Testis (tissue), 3 donors: Measurements from ENCODE around the gene SNX14. TPM values are rescaled to one million over a fixed set of nuclear protein-coding genes. Genes with fewer than 3 reads are reported as not detected.
"Not testable (repeated sequence)": the region's sequence is repeated elsewhere in the genome, so short reads cannot be mapped to it uniquely, and the experiment has no call there.

Source experiments
- DNase-seq: peaks from one replicate; pipeline ENCODE4 v3.0.0-alpha.2; 2019
- H3K27ac ChIP-seq, 2 donors: fragments of 200-600 bp; sonication (generic); one replicate each; pipeline ENCODE4 v1.5.1; 2019
- H3K27me3 ChIP-seq: fragments of 200-600 bp; sonication (generic); one replicate; pipeline ENCODE4 v1.5.1; 2019
- H3K36me3 ChIP-seq: fragments of 200-600 bp; sonication (generic); one replicate; pipeline ENCODE4 v1.5.1; 2017; ENCODE audit warnings: low read depth; ENCODE audit errors: missing control alignments
- H3K4me1 ChIP-seq: fragments of 200-600 bp; sonication (generic); one replicate; pipeline ENCODE4 v1.5.1; 2019
- H3K4me3 ChIP-seq, 2 donors: fragments of 200-600 bp; sonication (generic); one replicate each; pipeline ENCODE4 v1.5.1; 2017 to 2019
- H3K9me3 ChIP-seq: fragments of 200-600 bp; sonication (generic); one replicate; pipeline ENCODE4 v1.5.1; 2017
- CTCF ChIP-seq, 3 experiments: fragments of 450-650 bp in 2 of 3; fragments of 200-600 bp in 1 of 3; sonication (generic) in 1 of 3; IDR thresholded peaks; one replicate each; pipeline ENCODE4 v1.5.1; 2016 to 2019; ENCODE audit warnings: antibody characterized with exemption in 3 of 3, mild to moderate bottlenecking in 2 of 3, moderate library complexity in 1 of 3
- POLR2A ChIP-seq: fragments of 450-650 bp; IDR thresholded peaks from one replicate; pipeline ENCODE4 v1.6.1; 2017; ENCODE audit warnings: antibody characterized with exemption, mild to moderate bottlenecking, moderate library complexity
- WGBS, 2 donors: methylation state at CpG; one replicate each; pipeline ENCODE4 v1.1.5; 2018; 5-methylcytosine and 5-hydroxymethylcytosine counted together
- intact Hi-C: fragments of 100-400 bp; cut with DNase I; formaldehyde crosslinking; loops from one replicate; pipeline ENCODE4 v1.15.1; 2023; ENCODE audit warnings: low total_unique reads
- polyA plus RNA-seq: library from polyadenylated mRNA; stranded (reverse); fragments of 350-450 nt; fragmentation: Illumina TruSeq; extraction: RNeasy Lipid Tissue Mini Kit (QIAGEN cat#74804); gene quantifications from one replicate; pipeline ENCODE4 v1.2.3, GENCODE V29; 2014; ENCODE audit warnings: low read depth, low replicate concordance; ENCODE audit not compliant: insufficient read depth
- total RNA-seq, 2 donors: library from RNA; depleted of rRNA; stranded (reverse); fragments of >200 nt; gene quantifications; one replicate each; pipeline ENCODE4 v1.2.3, GENCODE V29; 2016

The SNX14 gene
- total and polyA plus RNA-seq, 3 donors from 2014 or later, result 108 to 170 (median 142) TPM

GRCh38 chr6:85574932-85575598 is 18.6 kb downstream of the SNX14 start:
- no peak for DNase-seq
- H3K9me3 ChIP-seq, result no peaks in the 10 kb centered on the region
- H3K27ac ChIP-seq, result no peak overlapping the region
- H3K27me3 ChIP-seq, result no peaks in the 10 kb centered on the region
- TF ChIP-seq CTCF (IDR thresholded peaks at IDR 0.05) (no peak), POLR2A (no peak)
- H3K4me1 ChIP-seq, result no peaks in the 10 kb centered on the region
- H3K36me3 ChIP-seq, result no peaks in the 10 kb centered on the region
- H3K4me3 ChIP-seq, result no peak overlapping the region
- intact Hi-C loops, result no loop called here

GRCh38 chr6:85569323-85569722 is 24.3 kb downstream of the SNX14 start:
- Histone ChIP-seq H3K4me1 (peaks cover 5% of the 10 kb centered on the region), H3K27ac (no peak overlapping the region), H3K4me3 (no peak overlapping the region), H3K9me3 (no peaks in the 10 kb centered on the region), H3K36me3 (no peaks in the 10 kb centered on the region), H3K27me3 (no peaks in the 10 kb centered on the region)
- intact Hi-C loops, result no loop called here
- no peak for DNase-seq
- no peak for TF ChIP-seq POLR2A
- TF ChIP-seq CTCF (IDR thresholded peaks at IDR 0.05), result no peak

DNA sequence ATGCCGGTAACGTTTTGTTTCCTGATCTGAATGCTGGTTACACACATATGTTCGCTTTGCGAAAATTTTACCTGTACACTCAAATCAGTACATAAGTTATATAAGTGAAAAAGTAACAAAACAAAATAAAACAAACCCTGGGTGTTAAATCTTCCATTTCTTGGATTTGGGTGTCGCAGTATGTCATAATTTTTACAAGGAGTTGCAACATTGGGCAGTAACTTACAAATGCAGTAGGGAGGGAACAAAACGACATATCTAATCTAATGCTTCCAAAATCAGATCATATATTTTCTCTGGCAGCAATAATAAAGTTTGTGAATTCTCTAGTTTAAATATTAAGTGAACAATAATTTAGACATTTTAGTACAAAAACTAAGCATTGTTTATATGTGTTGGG is 25.2 kb downstream of the SNX14 start:
- intact Hi-C loops, result no loop called here
- Histone ChIP-seq H3K4me3 (no peak overlapping the region), H3K27me3 (no peaks in the 10 kb centered on the region), H3K36me3 (no peaks in the 10 kb centered on the region), H3K27ac (no peak overlapping the region), H3K9me3 (no peaks in the 10 kb centered on the region), H3K4me1 (peaks cover 5% of the 10 kb centered on the region)
- no peak for TF ChIP-seq POLR2A
- no peak for TF ChIP-seq CTCF (IDR thresholded peaks at IDR 0.05)
- no peak for DNase-seq
- 85 to 90% methylated on average over 6 of the region's 6 CpGs for WGBS, 2 donors

- Histone ChIP-seq H3K9me3 (no peaks in the 10 kb centered on the region), H3K4me3 (no peak overlapping the region), H3K4me1 (peaks cover 5% of the 10 kb centered on the region), H3K36me3 (no peaks in the 10 kb centered on the region), H3K27ac (no peak overlapping the region), H3K27me3 (no peaks in the 10 kb centered on the region)
- no peak for TF ChIP-seq CTCF (IDR thresholded peaks at IDR 0.05)
- no peak for TF ChIP-seq POLR2A
- WGBS, 2 donors, result 21 to 23% methylated on average over 1 of the region's 1 CpG
- intact Hi-C loops, result no loop called here
- no peak for DNase-seq
Observed at GRCh38 chr6:85565736-85566135, 27.9 kb downstream of the SNX14 start.

DNA sequence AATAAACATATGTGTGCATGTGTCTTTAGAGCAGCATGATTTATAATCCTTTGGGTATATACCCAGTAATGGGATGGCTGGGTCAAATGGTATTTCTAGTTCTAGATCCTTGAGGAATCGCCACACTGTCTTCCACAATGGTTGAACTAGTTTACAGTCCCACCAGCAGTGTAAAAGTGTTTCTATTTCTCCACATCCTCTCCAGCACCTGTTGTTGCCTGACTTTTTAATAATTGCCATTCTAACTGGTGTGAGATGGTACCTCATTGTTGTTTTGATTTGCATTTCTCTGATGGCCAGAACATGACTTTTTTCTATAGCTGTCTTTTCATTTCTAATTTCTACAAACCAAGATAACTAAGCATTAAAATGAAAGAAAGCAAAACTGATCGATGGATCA is 29.4 kb downstream of the SNX14 start:
- DNase-seq, H3K36me3 ChIP-seq, H3K27me3 ChIP-seq, H3K27ac ChIP-seq, H3K4me3 ChIP-seq, intact Hi-C loops, H3K9me3 ChIP-seq, H3K4me1 ChIP-seq: not testable (repeated sequence)
- WGBS, 2 donors, result 95 to 99% methylated on average over 2 of the region's 2 CpGs
